DND-41 (cell line): Measurements from ENCODE around the gene FARP1.

ENCODE experiments used
- CTCF ChIP-seq: IDR thresholded peaks from 2 replicates; pipeline ENCODE4 v1.5.1; 2012; ENCODE audit warnings: borderline replicate concordance, low read length, moderate library complexity, mild to moderate bottlenecking; ENCODE audit not compliant: poor library complexity, severe bottlenecking; ENCODE audit errors: extremely low read depth
- EZH2 ChIP-seq: IDR thresholded peaks from 3 replicates; pipeline ENCODE4 v1.6.1; 2012; ENCODE audit warnings: borderline replicate concordance, low read depth, mild to moderate bottlenecking, moderate library complexity, low read length, inconsistent platforms; ENCODE audit not compliant: severe bottlenecking

DNA sequence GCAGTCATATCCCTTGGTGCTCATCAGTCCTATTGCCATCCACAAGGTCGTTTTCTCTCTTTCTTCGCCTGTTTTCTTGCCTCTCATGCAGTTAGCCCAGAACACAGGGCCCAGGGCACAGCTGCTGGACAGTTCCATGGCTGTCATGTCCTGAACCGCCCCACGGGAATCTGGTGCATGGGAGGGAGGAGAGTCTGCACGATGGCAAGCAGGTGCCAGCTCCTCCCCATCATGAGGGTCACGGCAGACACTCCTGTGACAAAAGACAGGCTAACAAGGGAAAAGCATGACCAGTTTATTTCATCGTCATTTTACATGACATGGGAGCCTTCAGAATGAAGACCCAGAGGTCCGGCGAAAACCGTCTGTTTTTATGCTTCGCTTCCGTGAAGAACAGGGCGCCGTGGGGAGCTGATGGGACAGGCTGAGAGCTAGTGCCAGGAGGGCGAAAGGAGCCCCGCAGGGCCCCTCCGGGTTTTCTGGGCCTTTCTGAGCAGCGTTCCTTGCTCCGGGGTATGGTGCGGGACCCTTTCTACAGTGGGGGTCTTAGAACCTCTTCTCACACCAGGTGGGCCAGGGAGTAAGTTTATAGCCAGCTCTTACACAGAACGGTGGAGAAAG is 298.3 kb downstream of the FARP1 start:
- TF ChIP-seq CTCF (no peak), EZH2 (no peak)
